CD8-positive, alpha-beta memory T cell (primary cell): ENCODE measurements around the gene SMCO2. TPM values are rescaled to one million over a fixed set of nuclear protein-coding genes. Genes with fewer than 3 reads are reported as not detected.

Experiments used
- CTCF ChIA-PET: fragments of 350-600 bp; sonication (Branson Sonifier 250); formaldehyde crosslinking; loops from one replicate; lab custom pipeline; 2021; ENCODE audit warnings: antibody characterized with exemption; lab: Charles Lee
- POLR2A ChIA-PET: fragments of 350-600 bp; sonication (Branson Sonifier 250); formaldehyde crosslinking; loops from one replicate; lab custom pipeline; 2021; ENCODE audit warnings: antibody characterized with exemption; lab: Charles Lee
- DNase-seq, 5 donors: peaks; one replicate each; pipeline versions ENCODE4 v3.0.0 to v3.0.0-alpha.2; 2020 to 2022; ENCODE audit warnings: mixed read lengths in 1 of 5
- H3K27ac ChIP-seq: one replicate; pipeline ENCODE4 v1.7.0; 2013; ENCODE audit warnings: low read depth, mild to moderate bottlenecking, low read length, moderate library complexity
- H3K27me3 ChIP-seq: 2 replicates; pipeline ENCODE4 v1.7.0; 2013; ENCODE audit warnings: low read length, mild to moderate bottlenecking; ENCODE audit not compliant: insufficient read depth, poor library complexity, severe bottlenecking
- H3K36me3 ChIP-seq: 2 replicates; pipeline ENCODE4 v1.7.0; 2013; ENCODE audit warnings: mild to moderate bottlenecking, low read length, moderate library complexity; ENCODE audit not compliant: insufficient read depth
- H3K4me1 ChIP-seq: 2 replicates; pipeline ENCODE4 v1.7.0; 2013; ENCODE audit warnings: mild to moderate bottlenecking, low read length, moderate library complexity; ENCODE audit not compliant: insufficient read depth
- H3K4me3 ChIP-seq: 2 replicates; pipeline ENCODE4 v1.7.0; 2013; ENCODE audit warnings: mild to moderate bottlenecking, low read length
- H3K9me3 ChIP-seq: 2 replicates; pipeline ENCODE4 v1.7.0; 2013; ENCODE audit warnings: mild to moderate bottlenecking, low read length
- H3K27ac Mint-ChIP-seq, 8 donors: one replicate each; pipeline ENCODE4 v1.8.0; 2020 to 2021; ENCODE audit warnings: mixed read lengths in 8 of 8, mild to moderate bottlenecking in 6 of 8, inconsistent platforms in 3 of 8, moderate library complexity in 3 of 8
- H3K27me3 Mint-ChIP-seq, 2 donors: one replicate each; pipeline ENCODE4 v1.8.0; 2020 to 2021; ENCODE audit warnings: mixed read lengths in 2 of 2, mild to moderate bottlenecking in 1 of 2, moderate library complexity in 1 of 2
- H3K36me3 Mint-ChIP-seq, 3 donors: one replicate each; pipeline ENCODE4 v1.8.0; 2020 to 2021; ENCODE audit warnings: mixed read lengths in 3 of 3, inconsistent platforms in 1 of 3, mild to moderate bottlenecking in 1 of 3
- H3K4me1 Mint-ChIP-seq, 3 donors: one replicate each; pipeline ENCODE4 v1.8.0; 2020 to 2021; ENCODE audit warnings: mixed read lengths in 3 of 3, inconsistent platforms in 1 of 3, mild to moderate bottlenecking in 1 of 3
- H3K4me3 Mint-ChIP-seq, 7 donors: one replicate each; pipeline ENCODE4 v1.8.0; 2020 to 2021; ENCODE audit warnings: mixed read lengths in 7 of 7, mild to moderate bottlenecking in 6 of 7, moderate library complexity in 4 of 7, inconsistent platforms in 2 of 7
- H3K9me3 Mint-ChIP-seq, 5 donors: one replicate each; pipeline ENCODE4 v1.8.0; 2020 to 2022; ENCODE audit warnings: mixed read lengths in 5 of 5, mild to moderate bottlenecking in 3 of 5, moderate library complexity in 2 of 5, inconsistent platforms in 1 of 5
- polyA plus RNA-seq: library from polyadenylated mRNA; unstranded; fragments of 300-500 nt; fragmentation: Illumina TruSeq; gene quantifications from one replicate; pipeline ENCODE4 v1.2.3, GENCODE V29; 2021
- total RNA-seq, 2 experiments: library from RNA; stranded (reverse); gene quantifications; one replicate each; pipeline ENCODE4 v1.2.3, GENCODE V29; 2021

SMCO2 gene
- total and polyA plus RNA-seq, 3 experiments from 2014 or later, result not detected

GRCh38 chr12:27456618-27457017 is 10.1 kb downstream of the SMCO2 start:
- no peak overlapping the region for H3K27ac Mint-ChIP-seq
- Histone ChIP-seq H3K4me3 (no peak overlapping the region), H3K27me3 (no peaks in the 10 kb centered on the region), H3K4me1 (no peaks in the 10 kb centered on the region), H3K27ac (no peak overlapping the region), H3K36me3 (no peaks in the 10 kb centered on the region), H3K9me3 (no peaks in the 10 kb centered on the region)
- no peak for DNase-seq
- no peaks in the 10 kb centered on the region for H3K36me3 Mint-ChIP-seq
- POLR2A ChIA-PET, result no interaction called here
- no peak overlapping the region for H3K4me3 Mint-ChIP-seq
- peaks cover 0 to 4% (median 4%) of the 10 kb centered on the region in 3 donors for H3K4me1 Mint-ChIP-seq
- no peaks in the 10 kb centered on the region for H3K9me3 Mint-ChIP-seq
- CTCF ChIA-PET, result no interaction called here
- H3K27me3 Mint-ChIP-seq, result peaks cover 10 to 54% of the 10 kb centered on the region in 2 donors

- Histone ChIP-seq H3K9me3 (no peaks in the 10 kb centered on the region), H3K4me1 (no peaks in the 10 kb centered on the region), H3K27ac (no peak overlapping the region), H3K4me3 (no peak overlapping the region), H3K36me3 (no peaks in the 10 kb centered on the region), H3K27me3 (no peaks in the 10 kb centered on the region)
- H3K4me1 Mint-ChIP-seq, result peaks cover 4 to 10% (median 7%) of the 10 kb centered on the region in 3 donors
- no peaks in the 10 kb centered on the region for H3K9me3 Mint-ChIP-seq
- no peak overlapping the region for H3K4me3 Mint-ChIP-seq
- H3K36me3 Mint-ChIP-seq, result no peaks in the 10 kb centered on the region
- peaks cover 16 to 43% of the 10 kb centered on the region in 2 donors for H3K27me3 Mint-ChIP-seq
- POLR2A ChIA-PET, result no interaction called here
- CTCF ChIA-PET, result no interaction called here
- DNase-seq, result no peak
- H3K27ac Mint-ChIP-seq, result peak overlapping the region in 1 of 8 donors; percentile 61
These were observed 14.0 kb downstream of the SMCO2 start for GRCh38 chr12:27460471-27460978.

- Mint-ChIP-seq H3K27ac (no peak overlapping the region), H3K27me3 (peaks cover 17 to 42% of the 10 kb centered on the region in 2 donors), H3K9me3 (no peaks in the 10 kb centered on the region), H3K36me3 (no peaks in the 10 kb centered on the region), H3K4me3 (no peak overlapping the region), H3K4me1 (peaks cover 4 to 10% (median 7%) of the 10 kb centered on the region in 3 donors)
- no peak overlapping the region for H3K27ac ChIP-seq
- ChIA-PET POLR2A (no interaction called here), CTCF (interaction anchor here (1.2 kb wide), 1 partner anchor 27 kb away, joined by 3 read pairs; no protein-coding TSS in a partner anchor)
- H3K27me3 ChIP-seq, result no peaks in the 10 kb centered on the region
- no peaks in the 10 kb centered on the region for H3K36me3 ChIP-seq
- H3K4me3 ChIP-seq, result no peak overlapping the region
- DNase-seq, result no peak
- no peaks in the 10 kb centered on the region for H3K4me1 ChIP-seq
- no peaks in the 10 kb centered on the region for H3K9me3 ChIP-seq
These were observed 15.7 kb downstream of the SMCO2 start for GRCh38 chr12:27462151-27462694.

GRCh38 chr12:27462851-27463250 is 16.3 kb downstream of the SMCO2 start:
- no peak overlapping the region for H3K4me3 Mint-ChIP-seq
- peaks cover 4 to 10% (median 7%) of the 10 kb centered on the region in 3 donors for H3K4me1 Mint-ChIP-seq
- Histone ChIP-seq H3K27ac (no peak overlapping the region), H3K4me1 (no peaks in the 10 kb centered on the region), H3K36me3 (no peaks in the 10 kb centered on the region), H3K4me3 (no peak overlapping the region), H3K9me3 (no peaks in the 10 kb centered on the region), H3K27me3 (no peaks in the 10 kb centered on the region)
- ChIA-PET CTCF (no interaction called here), POLR2A (no interaction called here)
- no peak overlapping the region for H3K27ac Mint-ChIP-seq
- no peaks in the 10 kb centered on the region for H3K9me3 Mint-ChIP-seq
- no peak for DNase-seq
- no peaks in the 10 kb centered on the region for H3K36me3 Mint-ChIP-seq
- peaks cover 15 to 37% of the 10 kb centered on the region in 2 donors for H3K27me3 Mint-ChIP-seq

GRCh38 chr12:27463511-27464219 is 17.1 kb downstream of the SMCO2 start:
- CTCF ChIA-PET, result no interaction called here
- no peaks in the 10 kb centered on the region for H3K4me1 ChIP-seq
- POLR2A ChIA-PET, result no interaction called here

GRCh38 chr12:27464220-27464554 is 17.7 kb downstream of the SMCO2 start:
- POLR2A ChIA-PET, result no interaction called here
- H3K27me3 Mint-ChIP-seq, result peaks cover 13 to 35% of the 10 kb centered on the region in 2 donors
- H3K27ac Mint-ChIP-seq, result no peak overlapping the region
- Histone ChIP-seq H3K27ac (no peak overlapping the region), H3K9me3 (no peaks in the 10 kb centered on the region), H3K4me1 (no peaks in the 10 kb centered on the region), H3K4me3 (no peak overlapping the region), H3K27me3 (no peaks in the 10 kb centered on the region), H3K36me3 (no peaks in the 10 kb centered on the region)
- peaks cover 4 to 10% (median 7%) of the 10 kb centered on the region in 3 donors for H3K4me1 Mint-ChIP-seq
- no peak overlapping the region for H3K4me3 Mint-ChIP-seq
- CTCF ChIA-PET, result no interaction called here
- no peaks in the 10 kb centered on the region for H3K9me3 Mint-ChIP-seq
- no peak for DNase-seq
- no peaks in the 10 kb centered on the region for H3K36me3 Mint-ChIP-seq

More at GRCh38 chr12:27463511-27464219, 17.1 kb downstream of the SMCO2 start:
- no peak overlapping the region for H3K27ac Mint-ChIP-seq
- H3K4me3 Mint-ChIP-seq, result no peak overlapping the region
- H3K36me3 ChIP-seq, result no peaks in the 10 kb centered on the region
- H3K4me1 Mint-ChIP-seq, result peaks cover 4 to 10% (median 7%) of the 10 kb centered on the region in 3 donors
- no peak for DNase-seq
- no peak overlapping the region for H3K27ac ChIP-seq
- H3K9me3 Mint-ChIP-seq, result no peaks in the 10 kb centered on the region
- H3K27me3 ChIP-seq, result no peaks in the 10 kb centered on the region
- no peaks in the 10 kb centered on the region for H3K9me3 ChIP-seq
- peaks cover 15 to 37% of the 10 kb centered on the region in 2 donors for H3K27me3 Mint-ChIP-seq
- no peaks in the 10 kb centered on the region for H3K36me3 Mint-ChIP-seq
- H3K4me3 ChIP-seq, result no peak overlapping the region

GRCh38 chr12:27467641-27468040 is 21.1 kb downstream of the SMCO2 start:
- H3K27ac Mint-ChIP-seq, result no peak overlapping the region
- H3K4me1 ChIP-seq, result no peaks in the 10 kb centered on the region
- H3K4me1 Mint-ChIP-seq, result peaks cover 0 to 4% (median 0%) of the 10 kb centered on the region in 3 donors
- H3K9me3 Mint-ChIP-seq, result no peaks in the 10 kb centered on the region
- H3K27me3 ChIP-seq, result no peaks in the 10 kb centered on the region
- no peaks in the 10 kb centered on the region for H3K36me3 ChIP-seq
- POLR2A ChIA-PET, result no interaction called here
- H3K4me3 ChIP-seq, result no peak overlapping the region
- no peaks in the 10 kb centered on the region for H3K9me3 ChIP-seq
- no peak overlapping the region for H3K27ac ChIP-seq
- H3K4me3 Mint-ChIP-seq, result no peak overlapping the region
- peaks cover 4 to 24% of the 10 kb centered on the region in 2 donors for H3K27me3 Mint-ChIP-seq
- CTCF ChIA-PET, result no interaction called here
- no peaks in the 10 kb centered on the region for H3K36me3 Mint-ChIP-seq
- no peak for DNase-seq

- POLR2A ChIA-PET, result no interaction called here
These were observed 21.7 kb downstream of the SMCO2 start for GRCh38 chr12:27468241-27468640.

More at GRCh38 chr12:27468241-27468640, 21.7 kb downstream of the SMCO2 start:
- no peak overlapping the region for H3K4me3 Mint-ChIP-seq
- no peak overlapping the region for H3K4me3 ChIP-seq
- no peaks in the 10 kb centered on the region for H3K27me3 ChIP-seq
- no peak overlapping the region for H3K27ac ChIP-seq
- H3K36me3 Mint-ChIP-seq, result no peaks in the 10 kb centered on the region
- H3K36me3 ChIP-seq, result no peaks in the 10 kb centered on the region
- no peak overlapping the region for H3K27ac Mint-ChIP-seq
- H3K4me1 Mint-ChIP-seq, result peaks cover 0 to 9% (median under 1%) of the 10 kb centered on the region in 3 donors
- no peaks in the 10 kb centered on the region for H3K4me1 ChIP-seq
- no peak for DNase-seq
- peaks cover 6 to 22% of the 10 kb centered on the region in 2 donors for H3K27me3 Mint-ChIP-seq
- no peaks in the 10 kb centered on the region for H3K9me3 Mint-ChIP-seq
- H3K9me3 ChIP-seq, result no peaks in the 10 kb centered on the region
- CTCF ChIA-PET, result no interaction called here
